ENCODE measurements around the gene NPIPB6.

NPIPB6 gene

DNA sequence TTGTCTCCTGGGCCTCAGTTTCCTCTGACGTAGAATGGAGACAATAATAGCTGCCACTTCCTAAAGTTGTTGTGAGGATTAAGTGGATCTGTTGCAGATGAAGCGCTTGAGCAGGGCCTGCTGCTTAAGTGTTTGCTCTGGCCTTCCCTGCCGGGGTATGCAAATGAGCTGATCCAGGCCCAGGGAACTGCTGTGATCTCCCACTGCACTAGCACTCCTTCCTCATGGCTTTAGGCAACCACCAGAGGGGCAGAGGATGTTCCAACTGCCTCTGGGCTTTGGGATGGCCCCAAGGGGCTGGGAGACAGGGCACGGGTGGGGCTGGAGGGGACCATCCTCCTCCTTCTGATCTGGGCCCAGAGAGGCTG is 64.8 kb downstream of the NPIPB6 start:
- no peak for DNase-seq (ENCODE audit: low read depth in 2 of 2)

GRCh38 chr16:28297784-28298510 is 65.4 kb downstream of the NPIPB6 start:
- DNase-seq (ENCODE audit: low read depth in 2 of 2): no peak

DNA sequence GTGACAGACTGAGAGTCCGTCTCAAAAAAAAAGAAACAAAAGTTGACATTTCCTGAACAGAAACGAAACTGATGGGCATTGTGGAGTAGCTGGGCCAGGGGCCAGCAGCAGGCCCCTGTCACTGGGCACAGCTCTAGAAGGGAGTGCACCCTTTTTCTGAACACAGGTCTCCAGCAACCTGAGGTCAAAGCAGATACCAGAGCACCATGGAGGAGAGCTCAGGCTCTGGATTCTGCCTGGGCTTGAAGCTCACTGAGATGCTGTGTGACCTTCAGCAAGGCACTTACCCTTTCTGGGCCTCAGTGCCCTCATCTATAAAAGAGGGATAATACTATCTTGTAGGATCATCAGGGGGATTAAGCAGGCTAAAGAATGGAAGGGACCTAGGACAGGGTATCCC is 66.0 kb downstream of the NPIPB6 start:
- no peak for DNase-seq (ENCODE audit: low read depth in 2 of 2)

DNA sequence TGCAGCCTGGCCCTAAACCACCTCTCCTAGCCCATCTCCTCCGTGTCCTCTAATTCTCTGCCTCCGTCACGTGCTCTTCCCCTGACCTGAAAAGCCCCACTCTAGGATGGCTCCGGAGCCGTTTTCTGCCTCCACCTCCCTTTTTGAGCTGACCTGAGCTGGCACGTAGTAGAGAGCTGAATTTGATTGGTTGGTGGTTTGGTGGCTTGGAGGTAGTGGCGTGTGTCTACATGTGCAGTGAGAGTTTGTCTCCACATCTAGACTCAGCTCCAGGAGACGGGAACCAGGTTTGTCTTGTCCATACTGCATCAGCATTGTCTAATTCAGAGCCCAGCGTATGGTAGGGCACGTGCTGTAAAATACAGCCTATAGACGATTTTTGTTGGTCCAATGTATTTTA is 68.0 kb downstream of the NPIPB6 start:
- DNase-seq (ENCODE audit: low read depth in 2 of 2): no peak

DNA sequence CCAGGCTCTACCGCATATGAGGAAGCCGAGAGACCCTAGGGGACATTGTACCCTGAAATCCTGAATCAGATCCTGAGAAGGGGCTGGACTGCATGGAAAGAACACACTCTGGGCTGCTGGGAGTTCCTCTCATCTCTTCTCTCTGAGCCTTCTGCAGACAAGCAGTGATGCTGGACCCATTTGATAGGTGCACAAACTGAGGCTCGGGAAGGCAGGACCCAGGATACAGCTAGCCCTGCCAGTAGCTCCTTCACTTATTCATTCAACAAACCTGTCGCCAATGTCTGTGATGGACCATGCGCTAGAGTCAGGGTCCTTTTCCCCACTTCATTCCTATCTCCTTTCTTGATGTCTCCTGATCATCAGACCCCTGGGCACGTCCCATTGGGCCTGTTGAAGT is 69.1 kb downstream of the NPIPB6 start:
- DNase-seq (ENCODE audit: low read depth in 2 of 2): no peak

DNA sequence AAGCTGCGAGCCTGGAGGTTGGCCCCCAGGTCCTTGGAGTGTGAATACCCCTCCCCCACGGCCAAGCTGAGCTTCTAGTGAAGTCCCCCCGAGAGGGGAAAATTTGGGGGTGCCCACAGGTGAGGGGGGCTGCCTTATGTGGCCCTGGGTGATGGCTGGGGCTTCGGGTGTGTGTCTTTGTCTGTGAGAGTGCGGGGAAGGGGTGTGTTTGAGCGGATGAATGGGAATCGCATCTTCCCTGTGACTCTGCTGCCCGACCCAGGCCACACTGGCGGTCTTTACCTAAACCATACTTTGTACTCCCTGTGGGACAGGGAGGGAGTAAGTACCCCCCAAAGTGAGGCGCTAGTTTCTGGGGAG is 69.7 kb downstream of the NPIPB6 start:
- DNase-seq (ENCODE audit: low read depth in 2 of 2): no peak

DNA sequence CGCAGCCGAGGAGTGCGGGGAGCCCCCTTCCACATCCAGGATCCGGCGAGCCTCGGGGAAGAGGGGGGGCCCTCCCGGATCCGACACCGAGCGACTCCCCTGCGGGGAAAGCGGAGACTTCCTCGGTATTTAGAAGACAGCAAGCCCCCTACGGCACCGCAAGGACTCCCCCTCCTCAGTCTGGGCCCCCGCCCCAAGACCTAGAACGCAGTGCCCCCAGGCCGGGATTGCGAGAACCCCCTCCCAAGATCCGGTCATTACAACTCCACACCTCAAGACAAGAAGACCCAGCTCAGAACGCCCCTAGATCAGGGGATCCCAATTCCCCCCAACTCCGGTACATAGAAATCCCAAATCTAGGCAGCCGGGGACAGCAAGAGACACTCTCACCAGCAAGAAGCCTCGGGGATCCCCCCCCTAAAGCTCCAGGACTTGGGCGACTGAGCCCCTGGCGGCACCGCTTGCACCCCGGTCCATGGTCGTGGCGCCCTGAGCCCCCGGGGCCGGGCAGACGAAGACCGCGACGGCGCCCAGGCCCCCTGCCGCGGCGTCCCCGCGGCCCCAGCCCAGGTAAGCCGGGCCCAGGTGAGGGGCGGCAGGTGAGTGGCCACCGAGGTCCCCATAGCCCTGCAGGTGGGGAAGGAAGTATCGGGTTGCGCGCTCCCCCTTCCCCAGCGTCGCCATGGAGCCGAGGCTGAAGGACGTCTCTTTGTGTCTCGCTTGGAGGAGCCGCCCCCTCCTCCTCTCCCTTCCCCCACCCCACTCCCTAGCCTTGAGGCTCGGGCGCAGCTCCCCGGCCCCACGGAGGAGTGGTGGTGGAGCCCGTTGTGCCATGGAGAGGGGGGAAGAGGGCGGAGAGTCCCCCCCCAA is 70.3 kb downstream of the NPIPB6 start:
- DNase-seq (ENCODE audit: low read depth in 2 of 2): no peak
